B cell (primary cell): Measurements from ENCODE around the gene CHIC2. TPM values are rescaled to one million over a fixed set of nuclear protein-coding genes. Genes with fewer than 3 reads are reported as not detected.

Experiments used
- ATAC-seq: fragments of 200-7000 bp; cut with Tn5 transposase; one replicate; pipeline ENCODE4 v1.10.0; 2021; ENCODE audit warnings: low read depth, mild to moderate bottlenecking, moderate number of reproducible peaks, moderate library complexity
- CTCF ChIA-PET: fragments of 350-600 bp; sonication (Branson Sonifier 250); formaldehyde crosslinking; loops from one replicate; lab custom pipeline; 2021; ENCODE audit warnings: antibody characterized with exemption, inconsistent platforms; lab: Charles Lee
- POLR2A ChIA-PET: fragments of 350-600 bp; sonication (Branson Sonifier 250); formaldehyde crosslinking; loops from one replicate; lab custom pipeline; 2021; ENCODE audit warnings: antibody characterized with exemption; lab: Charles Lee
- DNase-seq: peaks from one replicate; pipeline ENCODE4 v3.0.0; 2013
- H2AFZ ChIP-seq: 2 replicates; pipeline ENCODE4 v1.6.1; 2012; ENCODE audit warnings: mild to moderate bottlenecking, low read depth, low read length; ENCODE audit not compliant: insufficient read depth, poor library complexity, severe bottlenecking
- H3K27ac ChIP-seq, 2 donors: 1 replicate in 1 of 2; 2 replicates in 1 of 2; pipeline ENCODE4 v1.5.1; 2012 to 2013; ENCODE audit warnings: low read length in 2 of 2, mild to moderate bottlenecking in 2 of 2, moderate library complexity in 1 of 2
- H3K27me3 ChIP-seq, 4 experiments: fragments of 200-600 bp in 1 of 4; sonication (generic) in 1 of 4; replicated peaks in 1 of 4; 1 replicate in 2 of 4; 2 replicates in 2 of 4; pipeline versions ENCODE4 v1.6.1 to v1.7.0; 2013 to 2016; ENCODE audit warnings: low read length in 3 of 4, mild to moderate bottlenecking in 2 of 4, mixed read lengths in 1 of 4, moderate library complexity in 1 of 4; ENCODE audit not compliant: insufficient read depth in 4 of 4, control insufficient read depth in 3 of 4; ENCODE audit errors: control extremely low read depth in 1 of 4
- H3K36me3 ChIP-seq, 2 experiments: replicated peaks in 1 of 2; 1 replicate in 1 of 2; 2 replicates in 1 of 2; pipeline versions ENCODE4 v1.6.1 to v1.7.1; 2013; ENCODE audit warnings: low read length in 1 of 2; ENCODE audit not compliant: insufficient read depth in 2 of 2, control insufficient read depth in 1 of 2; ENCODE audit errors: control extremely low read depth in 1 of 2, extremely low read depth in 1 of 2
- H3K4me1 ChIP-seq, 2 donors: fragments of 200-600 bp in 1 of 2; sonication (generic) in 1 of 2; 1 replicate in 1 of 2; 2 replicates in 1 of 2; pipeline versions ENCODE4 v1.5.1 to v1.6.1; 2013 to 2017; ENCODE audit warnings: low read length in 2 of 2; ENCODE audit not compliant: control insufficient read depth in 2 of 2, insufficient read depth in 2 of 2
- H3K4me2 ChIP-seq: replicated peaks from 2 replicates; pipeline ENCODE3; 2012; ENCODE audit warnings: mild to moderate bottlenecking, low read depth, low read length; ENCODE audit not compliant: poor library complexity, severe bottlenecking
- H3K4me3 ChIP-seq, 5 experiments: fragments of 200-600 bp in 1 of 5; sonication (generic) in 1 of 5; 1 replicate in 3 of 5; 2 replicates in 2 of 5; pipeline versions ENCODE4 v1.5.1 to v1.7.0; 2011 to 2016; ENCODE audit warnings: low read length in 4 of 5, mild to moderate bottlenecking in 4 of 5, low read depth in 2 of 5, control low read depth in 1 of 5, moderate library complexity in 1 of 5; ENCODE audit not compliant: insufficient read depth in 1 of 5; ENCODE audit errors: control extremely low read depth in 1 of 5, extremely low read depth in 1 of 5
- H3K79me2 ChIP-seq: fragments of 200-600 bp; sonication (generic); one replicate; pipeline ENCODE4 v1.6.0; 2016; ENCODE audit warnings: low read length; ENCODE audit not compliant: control insufficient read depth, insufficient read depth
- H3K9ac ChIP-seq: fragments of 200-600 bp; sonication (generic); 2 replicates; pipeline ENCODE4 v1.6.1; 2017; ENCODE audit warnings: mild to moderate bottlenecking, low read length, moderate library complexity
- H3K9me3 ChIP-seq, 3 donors: one replicate each; pipeline versions ENCODE4 v1.6.1 to v1.7.1; 2013; ENCODE audit warnings: low read length in 2 of 3; ENCODE audit not compliant: control insufficient read depth in 2 of 3, insufficient read depth in 1 of 3; ENCODE audit errors: control extremely low read depth in 1 of 3
- H4K20me1 ChIP-seq: 2 replicates; pipeline ENCODE4 v1.6.0; 2012; ENCODE audit warnings: mild to moderate bottlenecking, low read length; ENCODE audit not compliant: insufficient read depth, control insufficient read depth, poor library complexity, severe bottlenecking
- H3K27ac Mint-ChIP-seq: one replicate; pipeline ENCODE4 v1.8.0; 2021; ENCODE audit warnings: mixed read lengths
- H3K27me3 Mint-ChIP-seq: one replicate; pipeline ENCODE4 v1.8.0; 2021; ENCODE audit warnings: mixed read lengths
- H3K4me1 Mint-ChIP-seq: one replicate; pipeline ENCODE4 v1.8.0; 2021; ENCODE audit warnings: mixed read lengths
- H3K4me3 Mint-ChIP-seq: one replicate; pipeline ENCODE4 v1.8.0; 2021; ENCODE audit warnings: mixed read lengths
- H3K9me3 Mint-ChIP-seq: one replicate; pipeline ENCODE4 v1.8.0; 2022; ENCODE audit warnings: mixed read lengths; ENCODE audit not compliant: insufficient read depth
- CTCF ChIP-seq: fragments of 200-600 bp; IDR thresholded peaks from one replicate; pipeline ENCODE4 v1.8.0; 2022; ENCODE audit warnings: antibody characterized with exemption, mild to moderate bottlenecking
- EZH2 ChIP-seq: IDR thresholded peaks from 2 replicates; pipeline ENCODE4 v1.6.1; 2012; ENCODE audit warnings: borderline replicate concordance, low read depth, mild to moderate bottlenecking, moderate library complexity, low read length; ENCODE audit not compliant: insufficient read depth, poor library complexity, severe bottlenecking
- WGBS: methylation state at CpG from one replicate; pipeline ENCODE4 v1.1.5; 2013; ENCODE audit warnings: missing lambda C conversion rate; ENCODE audit not compliant: insufficient coverage; 5-methylcytosine and 5-hydroxymethylcytosine counted together
- intact Hi-C: fragments of 100-400 bp; cut with micrococcal nuclease; formaldehyde crosslinking; loops from one replicate; pipeline ENCODE4 v1.10.0; 2022
- polyA plus RNA-seq: library from polyadenylated mRNA; depleted of rRNA; stranded (reverse); fragments of >200 nt; gene quantifications from 2 replicates; pipeline ENCODE4 v1.2.3, GENCODE V29; 2012
- total RNA-seq, 2 donors: library from RNA; stranded (reverse); fragments of 120-200 nt in 1 of 2; gene quantifications; 1 replicate in 1 of 2; 2 replicates in 1 of 2; pipeline versions ENCODE4 v1.2.3 to v1.2.4, GENCODE V29; 2013 to 2022

Gene CHIC2
- total and polyA plus RNA-seq, 2 donors (not counting 1 experiment from before 2014, with no cell fraction given), result 20.2 to 37.7 TPM

GRCh38 chr4:54099287-54099747 lies 34.9 kb upstream of the CHIC2 start:
- Histone ChIP-seq H3K27me3 (peaks cover 0 to 97% (median 80%) of the 10 kb centered on the region in 4 experiments), H3K4me1 (peaks cover 53 to 55% of the 10 kb centered on the region in 2 donors), H4K20me1 (no peaks in the 10 kb centered on the region), H3K27ac (no peak overlapping the region), H3K4me3 (peak overlapping the region in 3 of 5 experiments; percentile 5 to 57 (median 22)), H3K36me3 (no peaks in the 10 kb centered on the region), H3K4me2 (peak overlapping the region; percentile 75), H3K79me2 (no peaks in the 10 kb centered on the region), H2AFZ (peak overlapping the region; percentile 3), H3K9ac (peak overlapping the region; percentile 28), H3K9me3 (peaks cover 2 to 39% (median 2%) of the 10 kb centered on the region in 3 donors)
- Mint-ChIP-seq H3K4me1 (peaks cover 48% of the 10 kb centered on the region), H3K9me3 (no peaks in the 10 kb centered on the region), H3K4me3 (peak overlapping the region; percentile 74), H3K27me3 (peaks cover 83% of the 10 kb centered on the region), H3K27ac (no peak overlapping the region)
- CTCF ChIA-PET, result interaction anchor here (0.5 kb wide), 1 partner anchor 189 kb away, joined by 6 read pairs; no protein-coding TSS in a partner anchor
- POLR2A ChIA-PET, result no interaction called here
- DNase-seq, result peak; percentile 31
- intact Hi-C loops, result no loop called here
- 1% methylated on average over 9 of the region's 17 CpGs for WGBS
- TF ChIP-seq CTCF (no peak), EZH2 (no peak)
- no peak for ATAC-seq

- CTCF ChIA-PET, result interaction anchor here (1.1 to 2.0 kb wide), 2 partner anchors 136 to 169 kb away, joined by 3 to 6 read pairs; no protein-coding TSS in a partner anchor
- H3K4me3 ChIP-seq, result no peak overlapping the region
- peaks cover 53 to 54% of the 10 kb centered on the region in 2 donors for H3K4me1 ChIP-seq
- intact Hi-C loops, result no loop called here
- no peak overlapping the region for H3K9ac ChIP-seq
- H3K27ac Mint-ChIP-seq, result no peak overlapping the region
- peaks cover 0 to 97% (median 81%) of the 10 kb centered on the region in 4 experiments for H3K27me3 ChIP-seq
- H3K4me3 Mint-ChIP-seq, result no peak overlapping the region
- H3K9me3 Mint-ChIP-seq, result no peaks in the 10 kb centered on the region
- WGBS, result 25% methylated on average over 3 of the region's 5 CpGs
- DNase-seq (no peak), ATAC-seq (no peak)
- peaks cover 2 to 36% (median 2%) of the 10 kb centered on the region in 3 donors for H3K9me3 ChIP-seq
- no peak overlapping the region for H2AFZ ChIP-seq
- no peaks in the 10 kb centered on the region for H3K36me3 ChIP-seq
- peaks cover 87% of the 10 kb centered on the region for H3K27me3 Mint-ChIP-seq
- TF ChIP-seq EZH2, result no peak
- H3K79me2 ChIP-seq, result no peaks in the 10 kb centered on the region
- no peak overlapping the region for H3K27ac ChIP-seq
- POLR2A ChIA-PET, result no interaction called here
- no peaks in the 10 kb centered on the region for H4K20me1 ChIP-seq
- H3K4me1 Mint-ChIP-seq, result peaks cover 50% of the 10 kb centered on the region
- no peak overlapping the region for H3K4me2 ChIP-seq
Observed at GRCh38 chr4:54098375-54098774, 34.0 kb upstream of the CHIC2 start.
